GM23338 (cell line): ENCODE measurements around the gene SLAMF6. TPM values are rescaled to one million over a fixed set of nuclear protein-coding genes. Genes with fewer than 3 reads are reported as not detected.
A peak's percentile ranks its signal among the peaks of the same experiment; 100 is the strongest.
"Not testable (repeated sequence)": the region's sequence is repeated elsewhere in the genome, so short reads cannot be mapped to it uniquely, and the experiment has no call there.

Experiments used
- ATAC-seq: fragments of 200-7000 bp; cut with Tn5 transposase; 3 replicates; pipeline ENCODE4 v1.9.1; 2020
- DNase-seq: peaks from one replicate; pipeline ENCODE4 v3.0.0-alpha.2; 2015; ENCODE audit warnings: low spot score
- H2AFZ ChIP-seq: fragments of 200-600 bp; sonication (generic); 2 replicates; pipeline ENCODE4 v1.8.0; 2016; ENCODE audit warnings: antibody characterized with exemption, mild to moderate bottlenecking, moderate library complexity
- H3F3A ChIP-seq: fragments of 200-600 bp; sonication (generic); replicated peaks from 2 replicates; pipeline ENCODE4 v1.8.0; 2017; ENCODE audit warnings: antibody characterized with exemption, mixed run types, low read depth
- H3K27ac ChIP-seq: fragments of 200-600 bp; sonication (generic); 2 replicates; pipeline ENCODE4 v1.6.1; 2016; ENCODE audit warnings: low read depth
- H3K27me3 ChIP-seq: fragments of 200-600 bp; sonication (generic); 2 replicates; pipeline ENCODE4 v1.8.0; 2016; ENCODE audit warnings: mild to moderate bottlenecking, mixed run types, moderate library complexity; ENCODE audit not compliant: insufficient read depth
- H3K36me3 ChIP-seq: fragments of 200-600 bp; sonication (generic); 2 replicates; pipeline ENCODE4 v1.8.0; 2016; ENCODE audit warnings: mild to moderate bottlenecking; ENCODE audit not compliant: insufficient read depth
- H3K4me1 ChIP-seq: fragments of 200-600 bp; sonication (generic); 2 replicates; pipeline ENCODE4 v1.8.0; 2016; ENCODE audit warnings: mild to moderate bottlenecking, moderate library complexity; ENCODE audit not compliant: insufficient read depth
- H3K4me2 ChIP-seq: fragments of 200-600 bp; sonication (generic); 2 replicates; pipeline ENCODE4 v1.7.1; 2017; ENCODE audit warnings: mixed run types
- H3K4me3 ChIP-seq: fragments of 200-600 bp; sonication (generic); 2 replicates; pipeline ENCODE4 v1.6.1; 2016; ENCODE audit warnings: mixed run types
- H3K79me2 ChIP-seq: fragments of 200-600 bp; sonication (generic); replicated peaks from 2 replicates; pipeline ENCODE4 v1.8.0; 2017; ENCODE audit warnings: mild to moderate bottlenecking; ENCODE audit not compliant: insufficient read depth
- H3K9me2 ChIP-seq: fragments of 200-600 bp; sonication (generic); 2 replicates; pipeline ENCODE4 v1.8.0; 2017; ENCODE audit not compliant: insufficient read depth
- H4K20me1 ChIP-seq: fragments of 200-600 bp; sonication (generic); replicated peaks from 2 replicates; pipeline ENCODE4 v1.8.0; 2017; ENCODE audit warnings: mild to moderate bottlenecking; ENCODE audit not compliant: insufficient read depth
- H3K27ac Mint-ChIP-seq: 2 replicates; pipeline ENCODE4 v1.8.0; 2020; ENCODE audit warnings: inconsistent platforms, mild to moderate bottlenecking, moderate library complexity, mixed read lengths
- H3K27me3 Mint-ChIP-seq: 3 replicates; pipeline ENCODE4 v1.8.0; 2022; ENCODE audit warnings: low read depth, mild to moderate bottlenecking, moderate library complexity, mixed read lengths, inconsistent platforms; ENCODE audit not compliant: insufficient read depth, poor library complexity
- H3K36me3 Mint-ChIP-seq: 3 replicates; pipeline ENCODE4 v1.8.0; 2021; ENCODE audit warnings: low read depth, mild to moderate bottlenecking, inconsistent platforms, moderate library complexity, mixed read lengths
- H3K4me1 Mint-ChIP-seq: 3 replicates; pipeline ENCODE4 v1.8.0; 2020; ENCODE audit warnings: mild to moderate bottlenecking, inconsistent platforms, mixed read lengths
- H3K4me3 Mint-ChIP-seq: 3 replicates; pipeline ENCODE4 v1.8.0; 2021; ENCODE audit warnings: moderate library complexity, mild to moderate bottlenecking, inconsistent platforms, mixed read lengths
- H3K9me3 Mint-ChIP-seq: 3 replicates; pipeline ENCODE4 v1.8.0; 2020; ENCODE audit warnings: moderate library complexity, mild to moderate bottlenecking, inconsistent platforms, mixed read lengths
- CTCF ChIP-seq, 2 experiments: fragments of 200-600 bp in 1 of 2; sonication (generic) in 1 of 2; conservative IDR thresholded peaks; 2 replicates each; pipeline versions ENCODE4 v1.5.1 to v1.6.1; 2016 to 2017; ENCODE audit warnings: antibody characterized with exemption in 2 of 2, low read depth in 2 of 2, mild to moderate bottlenecking in 2 of 2, moderate library complexity in 1 of 2
- polyA plus RNA-seq: library from polyadenylated mRNA; unstranded; fragments of >200 nt; fragmentation: Nextera tagmentation; extraction: Ambion mirVana; gene quantifications from 2 replicates; pipeline ENCODE4 v1.2.1, GENCODE V29; 2016
- total RNA-seq: library from RNA; depleted of rRNA; stranded (reverse); fragments of >200 nt; shearing (Covaris generic); gene quantifications from 2 replicates; pipeline ENCODE4 v1.2.3, GENCODE V29; 2014
- TF ChIP-seq, protein P1 (sequence below): IDR thresholded peaks from 2 replicates; pipeline ENCODE4 v1.6.1; 2016; ENCODE audit warnings: antibody characterized with exemption

The SLAMF6 gene
- total and polyA plus RNA-seq, 2 experiments from 2014 or later: not detected

GRCh38 chr1:160519642-160520435 lies 3.2 kb downstream of the SLAMF6 start:
- TF ChIP-seq, protein P1, sequence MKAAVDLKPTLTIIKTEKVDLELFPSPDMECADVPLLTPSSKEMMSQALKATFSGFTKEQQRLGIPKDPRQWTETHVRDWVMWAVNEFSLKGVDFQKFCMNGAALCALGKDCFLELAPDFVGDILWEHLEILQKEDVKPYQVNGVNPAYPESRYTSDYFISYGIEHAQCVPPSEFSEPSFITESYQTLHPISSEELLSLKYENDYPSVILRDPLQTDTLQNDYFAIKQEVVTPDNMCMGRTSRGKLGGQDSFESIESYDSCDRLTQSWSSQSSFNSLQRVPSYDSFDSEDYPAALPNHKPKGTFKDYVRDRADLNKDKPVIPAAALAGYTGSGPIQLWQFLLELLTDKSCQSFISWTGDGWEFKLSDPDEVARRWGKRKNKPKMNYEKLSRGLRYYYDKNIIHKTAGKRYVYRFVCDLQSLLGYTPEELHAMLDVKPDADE: no peak
- TF ChIP-seq CTCF (conservative IDR thresholded peaks at IDR 0.05; ENCODE audit: low read depth in 2 of 2): peak in 1 of 2 experiments; percentile 19; a peak in 1 of 4 replicates
- Histone ChIP-seq H3K4me1 (peaks cover 26% of the 10 kb centered on the region), H4K20me1 (no peaks in the 10 kb centered on the region), H3K4me3 (no peak overlapping the region), H3K4me2 (peak overlapping the region; percentile 13), H3K9me2 (no peaks in the 10 kb centered on the region), H2AFZ (peak overlapping the region; percentile 24; the same call in 1 of the 2 replicates), H3K79me2 (no peaks in the 10 kb centered on the region), H3K27ac (no peak overlapping the region), H3K27me3 (no peaks in the 10 kb centered on the region), H3K36me3 (no peaks in the 10 kb centered on the region), H3F3A (no peaks in the 10 kb centered on the region)
- H3K27me3 Mint-ChIP-seq: peaks cover 4% of the 10 kb centered on the region
- H3K27ac Mint-ChIP-seq: no peak overlapping the region; the same call in 1 of the 2 replicates
- peak; percentile 48 for ATAC-seq
- H3K4me3 Mint-ChIP-seq: no peak overlapping the region
- DNase-seq: peak; percentile 28
- H3K9me3 Mint-ChIP-seq: peaks cover 4% of the 10 kb centered on the region; the same call in 2 of the 3 replicates
- peaks cover 27% of the 10 kb centered on the region for H3K4me1 Mint-ChIP-seq
- no peaks in the 10 kb centered on the region for H3K36me3 Mint-ChIP-seq

- H3K4me3 ChIP-seq, ATAC-seq, H3K9me2 ChIP-seq, H3K27ac Mint-ChIP-seq, H3K27me3 Mint-ChIP-seq, H3K4me3 Mint-ChIP-seq, H4K20me1 ChIP-seq, H3K27ac ChIP-seq, H2AFZ ChIP-seq, DNase-seq, H3F3A ChIP-seq, H3K36me3 Mint-ChIP-seq, H3K27me3 ChIP-seq, H3K79me2 ChIP-seq, H3K4me2 ChIP-seq, H3K36me3 ChIP-seq, H3K9me3 Mint-ChIP-seq: not testable (repeated sequence)
- peaks cover 26% of the 10 kb centered on the region for H3K4me1 ChIP-seq
- H3K4me1 Mint-ChIP-seq: peaks cover 27% of the 10 kb centered on the region
These were observed 5.5 kb downstream of the SLAMF6 start for GRCh38 chr1:160517519-160517918.

DNA sequence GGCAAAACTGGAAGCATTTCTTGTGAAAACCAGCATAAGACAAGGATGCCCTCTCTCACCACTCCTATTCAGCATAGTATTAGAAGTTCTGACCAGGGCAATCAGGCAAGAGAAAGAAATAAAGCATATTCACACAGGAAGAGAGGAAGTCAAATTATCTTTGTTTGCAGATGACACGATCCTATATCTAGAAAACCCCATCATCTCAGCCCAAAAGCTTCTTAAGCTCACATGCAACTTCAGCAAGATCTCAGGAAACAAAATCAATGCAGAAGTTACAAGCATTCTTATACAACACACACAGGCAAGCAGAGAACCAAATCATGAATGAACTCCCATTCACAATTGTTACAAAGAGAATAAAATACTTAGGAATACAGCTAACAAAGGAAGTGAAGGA lies 7.1 kb downstream of the SLAMF6 start:
- not testable (repeated sequence) for ATAC-seq, H3K9me2 ChIP-seq, H3K4me2 ChIP-seq, H3K27ac Mint-ChIP-seq, H2AFZ ChIP-seq, H3K4me3 Mint-ChIP-seq, H3K27ac ChIP-seq, H3K27me3 Mint-ChIP-seq, H3K27me3 ChIP-seq, H3F3A ChIP-seq, H3K4me3 ChIP-seq, H4K20me1 ChIP-seq, H3K79me2 ChIP-seq, H3K36me3 ChIP-seq, DNase-seq, H3K36me3 Mint-ChIP-seq
- peaks cover 17% of the 10 kb centered on the region for H3K4me1 Mint-ChIP-seq
- H3K9me3 Mint-ChIP-seq: peaks cover 11% of the 10 kb centered on the region; the same call in 2 of the 3 replicates
- peaks cover 11% of the 10 kb centered on the region for H3K4me1 ChIP-seq
